Globus pallidus (tissue), 1 donor: Measurements from ENCODE around the gene GRID1.
"Not testable (repeated sequence)": the region's sequence is repeated elsewhere in the genome, so short reads cannot be mapped to it uniquely, and the experiment has no call there.

Experiments
- DNase-seq: peaks from one replicate; pipeline ENCODE4 v3.0.0-alpha.2; 2015; ENCODE audit warnings: low spot score

GRID1 gene

DNA sequence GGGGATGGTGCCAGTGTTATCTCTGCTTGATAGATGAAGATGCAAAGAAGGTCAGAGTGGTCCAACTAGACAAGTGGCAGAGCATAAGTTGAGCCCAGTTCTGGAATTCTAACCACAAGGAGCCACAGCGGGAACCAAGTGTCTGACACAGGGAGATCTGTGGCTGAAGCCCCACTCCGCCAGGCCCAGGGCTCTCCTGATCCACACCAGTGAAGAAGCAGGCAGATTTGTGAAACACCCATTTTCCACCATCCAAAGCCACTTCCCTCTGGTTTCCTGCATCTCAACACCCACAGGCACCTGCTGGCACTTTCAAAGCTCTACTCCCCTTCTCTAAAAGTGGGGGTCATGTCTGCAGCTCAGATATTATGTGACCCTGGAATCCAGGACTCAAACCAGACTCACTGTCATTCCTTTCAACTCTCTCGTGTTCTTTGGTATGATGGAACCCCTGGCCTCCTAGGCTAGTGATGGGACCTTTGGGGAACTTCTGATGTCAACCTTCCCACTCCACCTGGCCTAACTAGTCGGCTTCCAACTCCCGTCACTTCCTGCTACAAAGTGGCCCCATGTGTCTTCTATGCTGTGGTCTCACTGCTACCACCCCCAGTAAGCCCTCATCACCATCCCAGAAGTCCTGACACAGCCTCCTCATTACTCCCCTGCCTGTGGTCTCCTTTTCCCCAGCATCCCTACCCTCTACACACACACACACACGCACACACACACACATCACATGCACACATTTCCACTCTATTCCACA is 177.6 kb downstream of the GRID1 start:
- DNase-seq: no peak

DNA sequence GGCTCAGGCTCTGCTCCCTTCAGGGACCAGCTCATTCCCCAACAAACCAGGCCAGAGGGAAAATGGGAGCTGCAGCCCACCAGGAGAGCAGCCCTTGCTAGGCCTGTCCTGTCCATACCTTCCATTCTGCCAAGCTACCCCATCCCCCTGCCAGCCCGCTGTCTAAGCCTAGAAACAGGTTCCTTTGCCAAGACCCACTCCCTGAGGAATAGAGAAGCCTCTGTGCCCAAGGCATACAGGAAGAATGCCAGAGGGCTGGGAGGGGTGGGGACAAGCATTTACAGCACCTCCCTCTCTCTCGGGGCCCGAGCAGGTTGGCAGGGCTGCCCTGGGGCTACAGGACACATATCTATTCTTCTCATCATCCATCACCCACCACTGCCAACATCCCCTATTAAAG is 178.3 kb downstream of the GRID1 start:
- DNase-seq: peak; percentile 86

DNA sequence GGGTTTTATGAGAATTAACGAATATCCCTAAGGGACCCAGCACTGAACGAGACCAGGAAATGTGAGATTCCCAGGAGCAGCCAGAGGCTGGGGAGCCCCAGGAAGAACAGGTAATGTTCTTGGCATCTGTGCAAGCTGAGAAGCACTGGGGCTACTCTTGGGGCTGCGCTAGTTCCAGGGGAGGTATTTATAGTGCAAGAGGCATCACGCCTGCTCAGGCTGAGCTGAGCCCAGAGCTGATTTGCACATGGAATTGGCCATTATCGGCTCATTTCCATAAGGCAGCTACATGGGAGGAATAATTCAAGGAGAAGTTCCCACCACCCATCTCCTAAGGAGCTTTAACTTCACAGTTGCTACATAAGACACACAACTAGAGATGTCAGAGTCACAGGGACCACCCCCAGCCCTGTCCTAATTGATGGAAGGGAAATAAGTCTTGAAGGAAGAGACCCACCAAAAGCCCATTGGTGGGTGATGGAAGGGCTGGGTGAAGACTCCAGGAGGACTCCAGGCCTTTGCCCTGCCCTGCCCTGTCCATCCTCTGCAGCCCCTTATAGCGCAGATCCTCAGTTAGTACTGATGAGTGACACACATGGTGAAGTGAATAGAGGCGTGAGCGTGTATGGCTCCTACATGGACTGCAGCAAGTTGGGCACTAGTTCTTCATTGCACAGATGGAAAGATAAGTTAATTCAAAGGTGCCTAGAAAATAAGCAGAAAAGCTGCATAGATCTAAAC is 178.9 kb downstream of the GRID1 start:
- DNase-seq: no peak

DNA sequence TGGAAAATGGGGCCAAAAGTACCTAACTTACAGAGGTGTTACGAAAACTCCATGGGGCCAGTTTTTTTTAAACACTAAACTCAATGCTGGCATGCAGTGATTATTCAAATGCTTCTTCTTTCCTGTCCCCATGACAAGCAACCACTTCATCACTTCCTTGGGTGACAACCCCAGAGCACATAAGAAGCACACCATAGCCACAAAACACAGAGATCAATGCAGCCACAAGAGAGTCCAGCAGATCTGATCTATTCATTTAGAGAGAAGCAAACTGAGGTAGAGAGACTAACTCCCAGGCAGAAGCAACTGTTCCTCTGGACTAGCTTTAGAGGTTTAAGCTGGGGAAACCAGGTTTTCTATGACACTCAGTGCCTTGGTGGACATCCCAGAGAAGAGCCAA is 180.0 kb downstream of the GRID1 start:
- no peak for DNase-seq

DNA sequence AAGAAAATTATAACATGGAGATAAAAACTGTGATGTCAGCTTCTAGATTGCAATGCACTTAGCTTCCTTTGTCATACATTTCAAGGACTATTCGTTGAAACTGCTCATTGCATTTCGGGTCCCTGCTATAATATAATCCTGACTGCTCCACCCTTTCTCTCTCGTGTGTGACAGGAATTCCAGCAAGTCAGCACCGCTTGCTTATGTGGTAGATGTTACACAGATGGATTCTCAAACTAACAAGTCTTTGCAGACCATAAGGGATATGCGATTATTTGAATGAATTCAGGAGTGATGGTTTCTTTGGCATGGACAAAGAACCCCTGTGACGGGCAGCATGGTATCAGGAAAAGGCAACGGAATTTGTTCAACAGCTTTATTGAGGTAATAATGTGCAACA is 184.0 kb downstream of the GRID1 start:
- no peak for DNase-seq

DNA sequence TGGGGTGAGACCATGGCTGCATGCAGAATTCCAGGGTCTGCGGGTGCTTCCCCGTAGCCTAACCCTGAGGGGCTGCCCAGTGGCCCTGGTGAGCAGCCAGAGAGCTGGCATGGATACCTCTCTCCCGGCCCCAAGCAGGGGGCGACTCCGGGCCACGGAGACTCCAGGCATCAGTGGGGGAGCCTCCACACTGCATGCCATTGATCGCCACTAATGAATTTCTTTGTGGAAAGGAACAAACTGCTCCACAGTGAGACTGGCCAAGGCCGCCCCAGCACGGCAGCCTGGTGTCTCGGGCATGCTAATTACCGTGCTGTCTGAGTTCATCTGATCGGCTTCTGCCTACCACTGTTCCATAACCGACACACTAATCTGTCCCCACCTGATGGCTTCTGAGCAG is 184.4 kb downstream of the GRID1 start:
- DNase-seq: peak; percentile 94

DNA sequence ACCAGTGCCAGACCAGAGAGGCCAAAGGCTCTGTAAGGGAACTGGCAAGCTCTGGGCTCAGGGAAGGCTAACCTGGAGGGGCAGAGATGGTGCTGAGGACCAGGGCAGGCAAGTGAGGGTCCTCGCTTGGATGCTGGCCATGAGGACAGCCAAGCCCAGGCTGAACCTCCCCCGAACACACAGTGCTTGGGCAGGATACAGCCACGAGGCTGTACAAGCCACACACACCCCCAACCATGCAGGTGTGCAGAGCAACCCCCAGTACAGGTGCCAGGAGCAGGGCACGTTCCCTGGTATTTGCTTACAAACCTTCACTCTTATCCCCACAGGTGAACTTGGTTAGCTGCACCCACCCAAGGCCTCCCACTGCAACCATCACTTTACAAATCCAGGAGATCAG is 185.7 kb downstream of the GRID1 start:
- no peak for DNase-seq

DNA sequence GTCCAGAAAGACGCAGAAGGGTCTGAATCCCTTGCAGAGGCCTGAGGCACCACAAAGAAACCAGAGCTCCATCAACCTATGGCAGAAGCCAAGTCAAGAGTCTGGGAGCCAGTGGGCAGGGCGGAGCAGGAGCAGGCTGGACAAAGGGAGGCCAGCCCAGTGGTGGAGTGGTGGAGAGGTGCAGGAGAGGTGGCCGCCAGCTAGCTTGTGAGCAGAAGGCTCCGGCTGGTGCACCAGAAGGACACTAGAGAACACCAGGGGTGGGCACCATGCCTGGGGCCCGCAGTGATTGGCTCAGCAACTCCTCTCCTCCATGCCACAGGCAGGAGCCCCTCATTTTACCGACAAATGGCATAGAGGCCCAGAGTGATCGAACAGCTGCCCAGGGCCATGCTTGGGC is 186.6 kb downstream of the GRID1 start:
- DNase-seq: no peak

DNA sequence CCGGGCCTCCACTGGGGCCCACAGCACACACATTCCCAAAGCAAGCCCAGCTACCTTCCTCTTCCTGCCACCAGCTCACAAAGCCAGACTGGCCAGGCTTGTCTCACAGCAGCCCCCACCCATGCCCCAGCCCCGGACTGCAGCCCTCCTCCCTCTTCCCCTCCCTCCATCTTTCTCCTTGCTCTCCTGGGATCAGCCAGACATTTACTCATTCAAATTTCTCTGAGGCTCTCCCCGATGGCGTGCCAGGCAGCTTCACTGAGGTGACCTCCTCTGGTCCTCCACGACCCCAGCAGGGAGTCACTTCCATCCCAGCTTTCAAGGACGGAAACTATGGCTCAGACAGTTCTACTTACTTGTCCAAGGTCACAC is 187.5 kb downstream of the GRID1 start:
- DNase-seq: no peak

DNA sequence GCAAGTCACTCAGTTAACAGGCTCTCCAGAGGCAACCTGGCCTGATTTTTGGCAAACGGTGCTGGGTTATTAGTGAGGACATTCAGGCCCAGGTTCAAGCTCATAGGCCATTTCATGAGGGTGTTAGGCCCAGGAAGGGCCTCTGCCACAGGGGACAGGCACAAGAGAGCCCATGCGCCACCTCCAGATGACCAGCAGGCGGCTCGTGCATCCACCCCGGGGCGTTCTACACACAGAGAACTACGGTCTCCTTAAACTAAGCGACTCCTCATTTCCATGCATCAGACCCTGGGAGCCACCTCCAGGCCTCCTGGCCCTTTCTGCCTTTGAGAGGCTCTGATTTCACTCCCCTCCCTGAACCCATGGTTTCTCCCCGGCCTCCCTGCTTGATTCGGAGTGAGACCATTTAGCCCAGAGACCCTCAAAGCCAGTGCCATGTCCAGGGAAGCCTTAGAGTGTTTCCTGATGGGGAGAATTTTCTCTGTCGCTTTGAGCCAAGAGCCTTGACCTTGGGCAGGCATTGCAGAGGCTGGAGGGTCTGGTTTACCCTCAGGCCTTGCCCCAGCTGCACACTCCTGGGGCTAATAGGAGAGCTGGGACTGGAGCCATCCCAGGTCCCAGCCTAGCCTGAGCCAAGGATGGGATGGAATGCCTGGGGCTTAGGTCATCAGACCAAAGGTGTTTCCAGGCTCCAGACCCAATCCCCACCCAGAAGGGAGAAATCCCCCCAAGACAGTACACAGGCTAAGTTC is 188.0 kb downstream of the GRID1 start:
- DNase-seq: peak; percentile 54

DNA sequence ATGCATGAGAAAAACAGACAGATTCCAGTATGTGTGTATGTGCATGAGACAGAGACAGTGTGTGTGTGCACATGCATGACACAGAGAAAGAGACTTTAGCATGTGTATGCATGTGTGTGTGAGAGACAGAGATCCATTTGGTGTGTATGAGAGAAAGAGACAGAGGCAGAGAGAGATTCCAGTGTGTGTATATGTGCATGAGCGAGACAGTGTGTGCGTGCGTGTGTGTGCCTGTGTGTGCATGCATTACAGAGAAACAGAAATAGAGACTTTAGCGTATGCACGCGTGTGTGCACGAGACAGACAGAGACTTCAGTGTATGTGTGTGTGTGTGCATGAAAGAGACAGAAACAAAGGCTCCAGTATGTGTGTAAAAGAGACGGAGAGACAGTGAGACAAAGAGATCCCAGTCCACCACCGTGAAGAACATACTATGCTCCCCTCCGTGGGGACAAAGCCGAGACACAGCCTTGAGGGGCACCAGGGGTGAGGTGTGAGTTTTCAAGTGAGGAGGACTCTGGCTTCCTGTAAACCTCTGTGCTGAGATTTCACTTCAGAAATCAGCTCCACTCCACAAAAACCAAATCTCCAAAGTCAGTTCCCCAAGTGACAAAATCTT is 188.9 kb downstream of the GRID1 start:
- DNase-seq: peak; percentile 63

DNA sequence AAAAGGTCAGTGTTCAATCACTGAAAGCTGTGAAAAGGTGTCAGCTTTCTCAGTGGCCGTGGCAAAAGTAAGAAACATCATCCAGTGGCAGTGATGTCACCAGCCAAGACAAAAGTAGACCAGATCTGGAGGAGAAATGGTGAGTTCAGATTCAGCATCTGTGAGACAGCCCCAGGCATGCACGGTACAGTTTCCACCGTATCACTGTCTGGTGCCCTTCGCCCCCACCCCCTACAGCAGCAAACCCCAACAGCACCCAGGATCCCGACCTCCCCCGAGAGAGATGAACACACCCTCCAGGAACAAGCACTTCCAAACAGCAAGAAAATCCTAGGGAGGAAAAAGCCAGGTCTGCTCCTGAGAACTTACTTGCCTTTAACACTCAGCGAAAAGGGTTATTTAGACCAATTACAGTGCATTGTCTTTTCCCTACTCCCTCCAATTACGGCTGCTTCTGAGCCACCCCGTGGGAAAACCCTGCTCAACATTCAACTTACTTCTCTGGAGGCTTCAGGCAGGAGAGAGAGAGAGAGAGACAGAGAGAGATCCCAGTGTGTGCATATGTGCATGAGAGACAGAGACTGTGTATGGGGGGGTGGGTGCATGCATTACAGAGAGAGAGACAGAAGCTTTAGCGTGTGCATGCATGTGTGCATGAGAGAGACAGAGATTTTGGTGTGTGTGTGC is 189.6 kb downstream of the GRID1 start:
- DNase-seq: no peak

DNA sequence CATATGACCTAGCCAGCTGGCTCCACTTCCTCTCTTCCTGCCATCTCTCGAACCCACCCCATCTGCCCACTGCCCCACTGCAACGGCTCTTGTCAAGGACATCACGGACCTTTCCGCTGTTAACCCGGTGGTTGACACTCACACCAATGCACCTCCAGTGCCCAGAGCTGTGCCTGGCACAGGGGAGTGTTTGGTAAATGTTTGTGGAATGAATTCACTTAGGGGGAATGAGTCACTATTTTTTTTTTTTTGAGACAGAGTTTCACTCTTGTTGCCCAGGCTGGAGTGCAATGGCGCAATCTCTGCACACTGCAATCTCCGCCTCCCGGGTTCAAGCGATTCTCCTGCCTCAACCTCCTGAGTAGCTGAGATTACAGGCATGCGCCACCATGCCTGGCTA is 191.1 kb downstream of the GRID1 start:
- DNase-seq: not testable (repeated sequence)

DNA sequence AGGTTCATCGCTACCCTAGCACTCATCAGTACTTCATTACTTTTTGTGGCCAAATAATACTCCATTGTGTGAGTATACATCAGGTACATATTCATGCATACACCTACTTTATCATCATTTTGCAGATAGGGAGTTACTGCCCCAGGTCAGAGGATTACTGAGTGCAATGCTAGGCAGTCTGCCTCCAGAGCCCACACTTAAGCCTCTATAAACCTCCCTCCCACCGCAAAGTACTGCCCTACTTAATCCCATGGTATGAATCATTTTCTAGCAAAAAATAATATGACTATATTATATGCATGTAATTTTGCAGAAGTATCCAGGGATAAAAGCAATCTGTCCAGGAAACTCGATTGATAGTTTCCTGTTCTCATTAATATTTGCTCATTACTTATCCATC is 194.3 kb downstream of the GRID1 start:
- no peak for DNase-seq

DNA sequence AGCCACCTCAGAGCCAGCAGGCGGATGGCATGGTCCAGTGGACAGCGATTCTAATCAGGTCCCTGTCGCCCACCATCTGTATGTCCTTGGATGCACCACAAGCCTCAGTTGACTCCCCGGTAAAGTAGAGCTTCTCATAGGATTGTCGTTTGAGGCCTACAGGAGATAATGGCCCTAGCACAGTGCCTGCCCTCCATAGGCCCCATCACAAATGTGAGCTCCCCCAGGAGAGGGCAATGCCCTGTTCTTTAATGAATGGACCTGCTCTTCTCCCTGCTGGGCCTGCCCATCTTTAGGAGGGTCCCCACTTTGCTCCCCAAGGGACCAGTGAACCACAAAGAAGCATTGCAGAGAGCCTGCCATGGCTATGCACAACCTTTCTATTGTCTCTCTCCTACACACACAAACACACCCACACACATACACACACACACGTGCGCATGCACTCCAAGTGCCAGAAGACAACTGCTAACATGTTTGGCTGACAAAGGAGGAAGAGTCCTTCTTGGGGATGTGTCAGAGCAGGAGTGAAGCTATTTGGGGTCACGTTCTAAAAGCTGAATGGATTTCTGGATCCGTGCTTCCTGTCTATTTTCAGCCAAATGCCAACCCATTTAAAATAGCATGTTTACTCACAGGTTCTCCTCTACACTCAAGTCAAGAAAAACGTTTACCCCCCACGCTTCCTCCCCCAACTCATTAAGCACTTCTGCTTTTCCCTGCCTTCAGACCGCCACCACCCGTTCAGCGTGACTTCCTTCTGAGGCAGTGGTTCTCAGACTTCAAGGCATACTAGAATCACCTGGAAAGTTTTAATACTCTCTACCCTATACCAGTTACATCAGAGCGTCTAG is 196.1 kb downstream of the GRID1 start:
- DNase-seq: no peak

DNA sequence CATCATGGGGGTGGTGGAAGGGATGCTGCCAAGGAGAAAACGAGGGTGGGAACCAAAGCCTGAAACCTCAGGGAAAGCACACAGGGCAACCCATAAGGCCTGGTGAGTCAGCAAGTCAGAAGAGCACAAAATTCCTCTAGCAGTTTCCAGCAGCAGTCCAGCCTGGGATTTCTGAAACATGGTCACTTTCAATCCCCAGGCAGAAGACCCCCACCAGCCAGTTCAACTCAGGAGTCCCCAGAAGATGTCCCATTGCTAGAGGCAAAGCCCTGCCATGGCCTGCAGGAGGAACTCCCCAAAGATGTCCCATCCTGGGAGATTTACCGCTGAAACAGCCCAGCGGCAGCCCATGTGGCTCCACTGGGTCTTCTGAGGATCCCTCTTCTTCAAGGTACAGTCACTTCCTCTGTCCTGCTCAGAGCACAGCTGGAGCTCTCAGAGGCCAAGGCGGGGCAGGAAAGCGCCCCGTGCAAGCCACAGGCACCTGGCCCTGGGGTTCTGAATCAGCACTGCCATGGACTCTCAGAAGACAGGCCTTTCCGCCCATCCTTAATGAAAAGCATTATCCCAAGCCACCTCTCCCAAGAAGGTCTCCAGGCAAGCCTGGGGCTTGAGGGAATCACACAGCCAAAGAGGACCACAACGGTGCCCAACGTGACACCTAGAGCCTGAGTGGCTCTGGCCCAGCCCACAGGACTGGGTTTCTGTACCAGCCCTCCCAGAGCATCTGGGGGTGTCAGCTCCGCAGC is 196.9 kb downstream of the GRID1 start:
- DNase-seq: no peak

DNA sequence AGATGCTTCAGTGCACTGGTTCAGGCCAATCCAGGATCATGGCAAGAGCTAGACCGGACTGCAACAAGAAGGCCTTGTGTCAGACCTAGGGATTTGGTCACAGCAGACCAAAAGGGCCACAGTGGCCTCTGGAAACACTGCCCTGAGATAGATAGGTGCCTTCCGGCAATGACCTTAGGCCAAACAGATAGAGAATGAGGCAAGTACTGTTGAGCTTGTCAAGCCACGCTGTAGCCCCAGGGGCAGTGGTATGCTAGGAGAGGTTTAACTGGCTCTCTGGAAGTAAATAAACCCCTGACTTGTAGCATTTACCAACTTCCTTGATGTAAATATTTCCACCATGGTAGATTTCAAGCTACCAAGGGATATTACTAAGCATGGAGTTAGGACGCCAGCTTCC is 197.5 kb downstream of the GRID1 start:
- DNase-seq: no peak

DNA sequence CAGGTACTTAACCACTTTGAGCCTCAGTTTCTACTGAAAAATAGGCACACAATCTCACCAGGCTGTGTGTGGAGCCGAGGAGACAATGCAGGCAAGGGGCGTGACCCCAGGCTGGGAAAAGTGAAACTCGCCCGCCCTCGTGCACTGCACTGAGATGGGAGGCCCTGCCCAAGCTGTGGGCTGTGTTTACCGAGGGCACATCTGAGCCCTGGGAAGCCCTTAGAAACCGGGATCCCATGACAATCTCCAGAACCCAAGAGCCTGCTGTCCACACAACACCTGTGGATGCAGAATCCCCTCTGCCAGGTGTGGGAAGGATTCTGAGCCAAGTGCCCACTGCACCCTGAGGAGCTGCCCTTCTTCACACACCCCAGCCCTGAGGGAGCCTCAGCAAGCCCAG is 198.3 kb downstream of the GRID1 start:
- DNase-seq: no peak

DNA sequence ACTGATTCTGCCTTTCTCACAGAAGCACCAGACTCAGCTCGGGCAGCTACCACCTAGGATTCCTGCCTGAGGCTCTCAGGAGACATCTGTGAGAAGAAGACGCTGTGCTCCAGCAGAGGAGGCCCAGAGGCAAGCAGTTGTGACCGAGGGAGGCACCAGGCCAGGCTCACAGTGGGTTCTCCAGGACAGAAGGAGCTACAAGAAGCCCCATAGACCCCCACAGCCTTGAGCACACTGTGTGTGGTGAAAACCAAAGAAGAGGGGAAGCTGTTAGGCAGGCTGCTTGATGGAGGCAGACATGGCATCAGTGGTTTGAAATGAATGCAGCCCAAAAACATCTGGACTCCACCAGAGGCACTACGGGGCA is 198.8 kb downstream of the GRID1 start:
- DNase-seq: no peak

DNA sequence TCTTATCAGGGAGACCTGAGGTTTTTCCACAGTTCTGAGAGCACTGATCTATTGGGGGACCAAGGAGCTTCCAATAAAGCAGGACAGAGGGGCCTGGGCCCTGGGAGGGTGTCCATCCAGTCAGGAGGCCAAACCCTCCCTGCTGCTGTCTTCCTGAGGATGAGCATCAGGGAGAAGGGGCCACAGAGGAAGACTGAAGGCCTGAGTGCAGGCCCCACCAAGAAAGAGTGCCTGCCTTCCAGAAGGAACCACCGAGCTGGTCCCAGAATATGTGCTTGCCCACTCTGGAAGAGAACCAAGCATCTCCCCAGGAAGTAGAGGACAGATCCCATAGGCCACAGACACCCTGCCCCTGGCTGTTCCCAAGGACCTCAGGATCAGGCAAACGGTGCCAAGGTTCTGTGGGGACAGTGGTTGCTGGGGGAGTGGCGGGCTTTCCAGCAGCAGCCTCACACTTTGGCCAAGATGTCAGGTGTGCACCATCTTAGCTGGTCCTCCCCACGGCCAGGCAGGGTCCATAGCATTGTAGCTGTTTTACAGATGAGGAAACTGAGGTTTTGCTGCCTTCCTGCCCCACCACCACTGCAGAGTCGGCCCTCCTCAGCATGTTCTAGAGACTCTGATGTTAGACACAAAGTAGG is 199.4 kb downstream of the GRID1 start:
- DNase-seq: no peak
